Mesothelial cell of epicardium (in vitro differentiated cells): ENCODE measurements around the gene ERAL1. TPM values are rescaled to one million over a fixed set of nuclear protein-coding genes. Genes with fewer than 3 reads are reported as not detected.
A peak's percentile ranks its signal among the peaks of the same experiment; 100 is the strongest.

ENCODE experiments used
- DNase-seq, 2 experiments: peaks; one replicate each; pipeline ENCODE4 v3.0.0; 2021; ENCODE audit warnings: low spot score in 2 of 2; ENCODE audit not compliant: unreplicated experiment in 2 of 2
- H3K27ac Mint-ChIP-seq: 2 replicates; pipeline ENCODE4 v1.8.0; 2021; ENCODE audit warnings: mixed read lengths
- H3K27me3 Mint-ChIP-seq: 2 replicates; pipeline ENCODE4 v1.8.0; 2021; ENCODE audit warnings: low read depth, mixed read lengths
- H3K36me3 Mint-ChIP-seq: 2 replicates; pipeline ENCODE4 v1.8.0; 2021; ENCODE audit warnings: mixed read lengths
- H3K4me1 Mint-ChIP-seq: 2 replicates; pipeline ENCODE4 v1.8.0; 2021; ENCODE audit warnings: mixed read lengths
- H3K4me3 Mint-ChIP-seq: 2 replicates; pipeline ENCODE4 v1.8.0; 2021; ENCODE audit warnings: mild to moderate bottlenecking, moderate library complexity, mixed read lengths
- H3K9me3 Mint-ChIP-seq: 2 replicates; pipeline ENCODE4 v1.8.0; 2021; ENCODE audit warnings: mixed read lengths
- CTCF ChIP-seq: fragments of 200-600 bp; sonication (generic); IDR thresholded peaks from one replicate; pipeline ENCODE4 v1.5.0; 2021; ENCODE audit warnings: antibody characterized with exemption; ENCODE audit not compliant: unreplicated experiment
- microRNA-seq: library from miRNA; unstranded; fragments of <30 nt; microRNA quantifications from one replicate; pipeline ENCODE4 v1.2.0, GENCODE V29; 2021; ENCODE audit warnings: inconsistent platforms, mixed read lengths
- total RNA-seq: library from RNA; stranded (reverse); gene quantifications from 3 replicates; pipeline ENCODE4 v1.2.1, GENCODE V29; 2021

Gene ERAL1
- total RNA-seq, 1 donor from 2014 or later = 37.4 TPM

GRCh38 chr17:28906276-28906675 lies 51.5 kb downstream of the ERAL1 start:
- Mint-ChIP-seq H3K9me3 (no peaks in the 10 kb centered on the region), H3K4me1 (peaks cover 10% of the 10 kb centered on the region), H3K27me3 (no peaks in the 10 kb centered on the region), H3K27ac (peak overlapping the region; percentile 43), H3K36me3 (peaks cover 27% of the 10 kb centered on the region), H3K4me3 (no peak overlapping the region)
- no peak for DNase-seq
- no peak for TF ChIP-seq CTCF

- DNase-seq = no peak
- Mint-ChIP-seq H3K4me3 (no peak overlapping the region), H3K36me3 (peaks cover 27% of the 10 kb centered on the region), H3K27ac (peak overlapping the region; percentile 43), H3K9me3 (no peaks in the 10 kb centered on the region), H3K27me3 (no peaks in the 10 kb centered on the region), H3K4me1 (peaks cover 7% of the 10 kb centered on the region)
- TF ChIP-seq CTCF = no peak
These were observed 52.1 kb downstream of the ERAL1 start for GRCh38 chr17:28906706-28907438.

- DNase-seq = no peak
- Mint-ChIP-seq H3K4me1 (peaks cover 1% of the 10 kb centered on the region), H3K4me3 (no peak overlapping the region), H3K9me3 (no peaks in the 10 kb centered on the region), H3K36me3 (peaks cover 35% of the 10 kb centered on the region), H3K27me3 (no peaks in the 10 kb centered on the region), H3K27ac (peak overlapping the region; percentile 39)
- no peak for TF ChIP-seq CTCF
These were observed 53.1 kb downstream of the ERAL1 start for GRCh38 chr17:28907709-28908475.

- H3K9me3 Mint-ChIP-seq = no peaks in the 10 kb centered on the region
- no peak for DNase-seq
These were observed 53.9 kb downstream of the ERAL1 start for GRCh38 chr17:28908640-28909167.

GRCh38 chr17:28910534-28910933 lies 55.7 kb downstream of the ERAL1 start:
- no peaks in the 10 kb centered on the region for H3K9me3 Mint-ChIP-seq
- H3K4me1 Mint-ChIP-seq = no peaks in the 10 kb centered on the region
- no peaks in the 10 kb centered on the region for H3K27me3 Mint-ChIP-seq
- no peak overlapping the region for H3K27ac Mint-ChIP-seq
- TF ChIP-seq CTCF = no peak
- H3K36me3 Mint-ChIP-seq = peaks cover 56% of the 10 kb centered on the region
- DNase-seq = no peak
- H3K4me3 Mint-ChIP-seq = no peak overlapping the region

More at GRCh38 chr17:28908640-28909167, 53.9 kb downstream of the ERAL1 start:
- Mint-ChIP-seq H3K4me1 (peaks cover 1% of the 10 kb centered on the region), H3K27ac (peak overlapping the region; percentile 12), H3K36me3 (peaks cover 42% of the 10 kb centered on the region), H3K27me3 (no peaks in the 10 kb centered on the region), H3K4me3 (no peak overlapping the region)
- TF ChIP-seq CTCF = no peak

Small RNA genes within 50 kb of the gene (microRNA-seq; reads per million reads assigned to microRNA genes)
- gene MIR451B = not detected

Other genes with a start within 250 kb of the ERAL1 start
- gene RSKR, start 240.8 kb upstream of the ERAL1 start, total RNA-seq = 24.0 to 31.3 TPM (median 26.3 TPM) in 3 replicates
- 155 to 162 TPM (median 157 TPM) in 3 replicates for gene BLTP2, start 209.9 kb upstream of the ERAL1 start, total RNA-seq
- 51.0 to 57.9 TPM (median 56.6 TPM) in 3 replicates for gene SDF2, start 193.1 kb upstream of the ERAL1 start, total RNA-seq
- gene SUPT6H, start 192.8 kb upstream of the ERAL1 start, total RNA-seq = 82.7 to 91.8 TPM (median 89.0 TPM) in 3 replicates
- 9.2 to 11.7 TPM (median 10.4 TPM) in 3 replicates for gene PROCA1, start 143.1 kb upstream of the ERAL1 start, total RNA-seq
- gene RAB34, start 137.1 kb upstream of the ERAL1 start, total RNA-seq = 172 to 181 TPM (median 178 TPM) in 3 replicates
- 1,669 to 1,804 TPM (median 1,792 TPM) in 3 replicates for gene RPL23A, start 135.0 kb upstream of the ERAL1 start, total RNA-seq
- 2.3 to 3.8 TPM (median 3.3 TPM) in 3 replicates for gene TLCD1, start 128.8 kb upstream of the ERAL1 start, total RNA-seq
- 5.2 to 7.6 TPM (median 5.9 TPM) in 3 replicates for gene NEK8, start 126.2 kb upstream of the ERAL1 start, total RNA-seq
- 252 to 259 TPM (median 254 TPM) in 3 replicates for gene TRAF4, start 111.0 kb upstream of the ERAL1 start, total RNA-seq
- 36.3 to 37.9 TPM (median 37.7 TPM) in 3 replicates for gene FAM222B, start 12.2 kb upstream of the ERAL1 start, total RNA-seq
- gene FLOT2, start 42.7 kb downstream of the ERAL1 start, total RNA-seq = 74.4 to 85.4 TPM (median 79.4 TPM) in 3 replicates
- gene DHRS13, start 48.1 kb downstream of the ERAL1 start, total RNA-seq = 10.3 to 12.4 TPM (median 12.1 TPM) in 3 replicates
- gene PHF12, start 96.5 kb downstream of the ERAL1 start, total RNA-seq = 60.1 to 69.3 TPM (median 60.3 TPM) in 3 replicates
- not detected in 3 replicates for gene SEZ6, start 151.0 kb downstream of the ERAL1 start, total RNA-seq
- 4.1 to 5.0 TPM (median 4.4 TPM) in 3 replicates for gene PIPOX, start 188.1 kb downstream of the ERAL1 start, total RNA-seq